Type B pancreatic cell (in vitro differentiated cells): ENCODE results near the gene SYNDIG1. TPM values are rescaled to one million over a fixed set of nuclear protein-coding genes. Genes with fewer than 3 reads are reported as not detected.

ENCODE experiments used
- DNase-seq: peaks from one replicate; pipeline ENCODE4 v3.0.0; 2021; ENCODE audit warnings: mixed read lengths; ENCODE audit not compliant: unreplicated experiment; ENCODE audit errors: extremely low spot score
- H3K27ac Mint-ChIP-seq: 2 replicates; pipeline ENCODE4 v1.8.0; 2021; ENCODE audit warnings: mild to moderate bottlenecking, mixed read lengths
- H3K27me3 Mint-ChIP-seq: 2 replicates; pipeline ENCODE4 v1.8.0; 2021; ENCODE audit warnings: mixed read lengths
- H3K36me3 Mint-ChIP-seq: 2 replicates; pipeline ENCODE4 v1.8.0; 2021; ENCODE audit warnings: mixed read lengths
- H3K4me1 Mint-ChIP-seq: one replicate; pipeline ENCODE4 v1.8.0; 2021; ENCODE audit warnings: mixed read lengths; ENCODE audit not compliant: unreplicated experiment
- H3K4me3 Mint-ChIP-seq: 2 replicates; pipeline ENCODE4 v1.8.0; 2021; ENCODE audit warnings: mild to moderate bottlenecking, mixed read lengths
- H3K9me3 Mint-ChIP-seq: 2 replicates; pipeline ENCODE4 v1.8.0; 2021; ENCODE audit warnings: mixed read lengths
- total RNA-seq: library from RNA; stranded (reverse); gene quantifications from 2 replicates; pipeline ENCODE4 v1.2.1, GENCODE V29; 2021; ENCODE audit warnings: low replicate concordance
- TF ChIP-seq, protein P1 (sequence below): fragments of 200-600 bp; sonication (generic); conservative IDR thresholded peaks from 2 replicates; pipeline ENCODE4 v1.5.0; 2021; ENCODE audit warnings: antibody characterized with exemption, mild to moderate bottlenecking

SYNDIG1 gene
- total RNA-seq, 1 donor from 2014 or later: 4.3 TPM

- TF ChIP-seq, protein P1, sequence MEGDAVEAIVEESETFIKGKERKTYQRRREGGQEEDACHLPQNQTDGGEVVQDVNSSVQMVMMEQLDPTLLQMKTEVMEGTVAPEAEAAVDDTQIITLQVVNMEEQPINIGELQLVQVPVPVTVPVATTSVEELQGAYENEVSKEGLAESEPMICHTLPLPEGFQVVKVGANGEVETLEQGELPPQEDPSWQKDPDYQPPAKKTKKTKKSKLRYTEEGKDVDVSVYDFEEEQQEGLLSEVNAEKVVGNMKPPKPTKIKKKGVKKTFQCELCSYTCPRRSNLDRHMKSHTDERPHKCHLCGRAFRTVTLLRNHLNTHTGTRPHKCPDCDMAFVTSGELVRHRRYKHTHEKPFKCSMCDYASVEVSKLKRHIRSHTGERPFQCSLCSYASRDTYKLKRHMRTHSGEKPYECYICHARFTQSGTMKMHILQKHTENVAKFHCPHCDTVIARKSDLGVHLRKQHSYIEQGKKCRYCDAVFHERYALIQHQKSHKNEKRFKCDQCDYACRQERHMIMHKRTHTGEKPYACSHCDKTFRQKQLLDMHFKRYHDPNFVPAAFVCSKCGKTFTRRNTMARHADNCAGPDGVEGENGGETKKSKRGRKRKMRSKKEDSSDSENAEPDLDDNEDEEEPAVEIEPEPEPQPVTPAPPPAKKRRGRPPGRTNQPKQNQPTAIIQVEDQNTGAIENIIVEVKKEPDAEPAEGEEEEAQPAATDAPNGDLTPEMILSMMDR: no peak
Observed at GRCh38 chr20:24617080-24617432, 147.6 kb downstream of the SYNDIG1 start.

DNA sequence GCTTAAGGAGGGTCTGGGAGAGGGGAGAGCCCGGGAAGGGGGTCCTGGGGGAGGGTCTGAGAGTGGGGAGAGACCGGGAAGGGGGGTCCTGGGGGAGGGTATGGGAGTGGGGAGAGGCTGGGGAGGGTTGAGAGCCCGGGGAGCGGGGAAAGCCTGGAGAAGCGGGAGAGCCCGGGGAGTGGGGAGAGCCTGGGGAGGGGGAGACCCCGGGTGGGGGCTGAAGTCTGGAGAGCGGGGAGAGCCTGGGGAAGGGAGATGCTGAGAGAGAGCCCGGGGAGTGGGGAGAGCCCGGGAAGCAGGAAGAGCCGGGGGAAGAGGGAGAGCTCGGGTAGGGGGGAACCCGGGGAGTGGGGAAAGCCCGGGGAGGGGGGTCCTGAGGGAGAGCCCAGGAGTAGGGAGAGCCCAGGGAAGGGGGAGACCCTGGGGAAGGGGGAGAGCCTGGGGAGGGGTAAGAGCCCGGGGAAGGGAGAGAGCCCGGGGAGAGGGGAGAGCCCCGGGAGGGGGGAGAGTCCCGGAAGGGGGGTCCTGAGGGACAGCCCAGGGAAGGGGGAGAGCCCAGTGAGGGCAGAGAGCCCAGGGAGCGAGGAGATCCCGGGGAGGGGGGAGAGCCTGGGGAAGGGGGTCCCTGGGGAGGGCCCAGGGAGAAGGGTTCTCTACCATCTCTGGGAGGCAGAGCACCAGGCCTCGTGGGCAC lies 148.5 kb downstream of the SYNDIG1 start:
- Mint-ChIP-seq H3K36me3 (no peaks in the 10 kb centered on the region), H3K9me3 (no peaks in the 10 kb centered on the region), H3K4me3 (no peak overlapping the region), H3K4me1 (no peaks in the 10 kb centered on the region), H3K27me3 (no peaks in the 10 kb centered on the region), H3K27ac (no peak overlapping the region)
- DNase-seq: no peak
- TF ChIP-seq, protein P1: no peak

More at GRCh38 chr20:24617080-24617432, 147.6 kb downstream of the SYNDIG1 start:
- H3K9me3 Mint-ChIP-seq: no peaks in the 10 kb centered on the region
- no peaks in the 10 kb centered on the region for H3K36me3 Mint-ChIP-seq
- no peak overlapping the region for H3K4me3 Mint-ChIP-seq
- DNase-seq: no peak
- H3K27ac Mint-ChIP-seq: no peak overlapping the region
- H3K27me3 Mint-ChIP-seq: no peaks in the 10 kb centered on the region
- H3K4me1 Mint-ChIP-seq: no peaks in the 10 kb centered on the region

GRCh38 chr20:24618739-24619138 lies 149.3 kb downstream of the SYNDIG1 start:
- H3K36me3 Mint-ChIP-seq: no peaks in the 10 kb centered on the region
- H3K27me3 Mint-ChIP-seq: no peaks in the 10 kb centered on the region
- TF ChIP-seq, protein P1: no peak
- H3K4me3 Mint-ChIP-seq: no peak overlapping the region
- DNase-seq: no peak
- H3K9me3 Mint-ChIP-seq: no peaks in the 10 kb centered on the region
- H3K4me1 Mint-ChIP-seq: no peaks in the 10 kb centered on the region
- H3K27ac Mint-ChIP-seq: no peak overlapping the region

DNA sequence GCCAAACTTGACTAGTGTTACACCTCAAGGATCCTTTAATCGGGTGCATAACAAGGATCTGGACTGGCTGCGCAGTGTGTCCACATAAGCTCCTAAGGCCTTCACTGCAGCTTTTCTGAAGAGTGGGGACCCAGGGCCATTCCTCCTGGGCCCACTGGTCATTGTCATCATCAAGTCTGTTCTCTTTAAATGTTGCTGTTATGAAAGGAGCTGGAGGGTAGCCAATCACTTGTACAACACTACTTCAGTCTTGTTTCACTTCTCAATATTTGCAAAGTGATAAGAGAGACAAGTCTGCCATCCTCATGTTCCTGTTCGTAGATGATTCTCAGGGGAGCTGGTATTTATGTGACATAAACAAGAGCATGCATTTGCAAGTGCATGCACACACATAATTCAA lies 149.8 kb downstream of the SYNDIG1 start:
- Mint-ChIP-seq H3K27me3 (no peaks in the 10 kb centered on the region), H3K27ac (no peak overlapping the region), H3K9me3 (no peaks in the 10 kb centered on the region), H3K4me1 (no peaks in the 10 kb centered on the region), H3K4me3 (no peak overlapping the region), H3K36me3 (no peaks in the 10 kb centered on the region)
- TF ChIP-seq, protein P1: no peak
- no peak for DNase-seq

DNA sequence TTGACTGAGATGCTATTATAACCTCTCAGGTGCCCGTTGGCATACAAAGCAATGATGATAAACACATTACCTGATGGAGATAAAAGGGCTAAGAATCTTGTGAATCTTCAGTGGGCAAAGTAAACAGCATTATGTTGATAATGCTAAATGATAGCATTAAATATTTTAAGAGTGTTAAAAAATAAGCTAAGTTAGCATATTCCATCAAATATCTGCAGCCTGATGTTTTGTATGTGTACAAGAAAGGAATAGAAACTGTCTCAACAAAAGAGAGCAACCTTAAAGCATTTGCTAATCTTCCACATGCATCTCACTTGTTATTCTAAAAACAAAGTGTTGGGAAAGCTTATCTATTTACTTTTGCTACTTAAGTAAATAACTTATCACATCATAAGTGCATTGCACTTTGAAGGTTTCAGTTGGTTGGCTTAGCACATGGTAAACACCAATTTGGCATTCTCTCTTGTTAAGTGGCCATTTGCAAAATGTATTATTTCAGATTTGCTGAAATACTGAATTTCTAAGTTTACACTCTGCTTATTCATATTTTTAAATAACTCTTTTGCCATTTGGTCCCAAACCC lies 151.6 kb downstream of the SYNDIG1 start:
- DNase-seq: no peak
- Mint-ChIP-seq H3K4me3 (no peak overlapping the region), H3K4me1 (peaks cover 10% of the 10 kb centered on the region), H3K27me3 (peaks cover 3% of the 10 kb centered on the region), H3K36me3 (no peaks in the 10 kb centered on the region), H3K27ac (no peak overlapping the region), H3K9me3 (no peaks in the 10 kb centered on the region)
- TF ChIP-seq, protein P1: no peak
